Hematopoietic multipotent progenitor cell treated with erythropoietin and hydrocortisone succinate and interleukin-3 and kit ligand, for 4 days (in vitro differentiated cells): ENCODE results near the gene ASTN2.

ENCODE experiments used
- DNase-seq: peaks from one replicate; pipeline ENCODE4 v3.0.0-alpha.2; 2015

The ASTN2 gene

GRCh38 chr9:117355542-117355941, 59.3 kb downstream of the ASTN2 start:
- no peak for DNase-seq

- DNase-seq, result no peak
Observed at GRCh38 chr9:117354997-117355396, 59.9 kb downstream of the ASTN2 start.

GRCh38 chr9:117354244-117354847, 60.5 kb downstream of the ASTN2 start:
- no peak for DNase-seq

- no peak for DNase-seq
Observed at GRCh38 chr9:117344892-117345660, 69.8 kb downstream of the ASTN2 start.

GRCh38 chr9:117343427-117343826, 71.4 kb downstream of the ASTN2 start:
- no peak for DNase-seq

- DNase-seq, result no peak
Observed at GRCh38 chr9:117341151-117341550, 73.7 kb downstream of the ASTN2 start.

GRCh38 chr9:117340422-117340821, 74.4 kb downstream of the ASTN2 start:
- no peak for DNase-seq

GRCh38 chr9:117335837-117336433, 78.9 kb downstream of the ASTN2 start:
- DNase-seq, result no peak

GRCh38 chr9:117334101-117334500, 80.8 kb downstream of the ASTN2 start:
- DNase-seq, result peak; percentile 1

- no peak for DNase-seq
Observed at GRCh38 chr9:117325831-117326230, 89.0 kb downstream of the ASTN2 start.

- no peak for DNase-seq
Observed at GRCh38 chr9:117325110-117325731, 89.6 kb downstream of the ASTN2 start.

- DNase-seq, result no peak
Observed at GRCh38 chr9:117323390-117323789, 91.5 kb downstream of the ASTN2 start.

GRCh38 chr9:117317192-117317591, 97.7 kb downstream of the ASTN2 start:
- DNase-seq, result no peak

GRCh38 chr9:117315236-117315635, 99.6 kb downstream of the ASTN2 start:
- DNase-seq, result no peak

GRCh38 chr9:117313989-117314388, 100.9 kb downstream of the ASTN2 start:
- DNase-seq, result no peak

GRCh38 chr9:117307701-117308100, 107.2 kb downstream of the ASTN2 start:
- DNase-seq, result peak; percentile 0

- DNase-seq, result no peak
Observed at GRCh38 chr9:117306032-117306431, 108.8 kb downstream of the ASTN2 start.

GRCh38 chr9:117305454-117305853, 109.4 kb downstream of the ASTN2 start:
- DNase-seq, result no peak

- no peak for DNase-seq
Observed at GRCh38 chr9:117304549-117304948, 110.3 kb downstream of the ASTN2 start.

- DNase-seq, result no peak
Observed at GRCh38 chr9:117303643-117304230, 111.1 kb downstream of the ASTN2 start.

GRCh38 chr9:117302487-117302886, 112.4 kb downstream of the ASTN2 start:
- no peak for DNase-seq

GRCh38 chr9:117300371-117301110, 114.3 kb downstream of the ASTN2 start:
- DNase-seq, result no peak

- no peak for DNase-seq
Observed at GRCh38 chr9:117296453-117296852, 118.4 kb downstream of the ASTN2 start.
